WTC11 (cell line): ENCODE measurements around the gene FMNL3.

Experiments
- AFF4 ChIP-seq: sonication (generic); formaldehyde crosslinking; IDR thresholded peaks from 2 replicates; pipeline ENCODE4 v1.8.1; 2023; ENCODE audit warnings: mild to moderate bottlenecking, missing genetic modification reagents, borderline replicate concordance
- CTCF ChIP-seq: fragments of 200-600 bp; IDR thresholded peaks from 2 replicates; pipeline ENCODE4 v1.8.0; 2022; ENCODE audit warnings: antibody characterized with exemption
- FOXP4 ChIP-seq: sonication (generic); formaldehyde crosslinking; IDR thresholded peaks from 2 replicates; pipeline ENCODE4 v1.8.0; 2022; ENCODE audit warnings: mild to moderate bottlenecking, missing genetic modification reagents
- IRF2 ChIP-seq: sonication (generic); formaldehyde crosslinking; IDR thresholded peaks from 2 replicates; pipeline ENCODE4 v1.8.0; 2022; ENCODE audit warnings: low read depth, missing genetic modification reagents, borderline replicate concordance
- JUN ChIP-seq: sonication (generic); formaldehyde crosslinking; IDR thresholded peaks from 2 replicates; pipeline ENCODE4 v1.8.0; 2023; ENCODE audit warnings: mild to moderate bottlenecking, missing genetic modification reagents
- MAX ChIP-seq: sonication (generic); formaldehyde crosslinking; IDR thresholded peaks from 2 replicates; pipeline ENCODE4 v1.8.0; 2022; ENCODE audit warnings: mild to moderate bottlenecking, missing genetic modification reagents
- RELA ChIP-seq: sonication (generic); formaldehyde crosslinking; IDR thresholded peaks from 2 replicates; pipeline ENCODE4 v1.8.1; 2022; ENCODE audit warnings: missing genetic modification reagents, mild to moderate bottlenecking, borderline replicate concordance
- USF2 ChIP-seq: sonication (generic); formaldehyde crosslinking; IDR thresholded peaks from 2 replicates; pipeline ENCODE4 v1.8.1; 2023; ENCODE audit warnings: mild to moderate bottlenecking, missing genetic modification reagents, moderate library complexity
- ZNF121 ChIP-seq: sonication (generic); formaldehyde crosslinking; IDR thresholded peaks from 2 replicates; pipeline ENCODE4 v1.8.0; 2023; ENCODE audit warnings: missing genetic modification reagents

- TF ChIP-seq JUN, result no peak
- no peak for TF ChIP-seq CTCF
- no peak for TF ChIP-seq AFF4 (CRISPR knock-in tag)
- TF ChIP-seq MAX, result no peak
- TF ChIP-seq FOXP4 (CRISPR knock-in tag), result no peak
- no peak for TF ChIP-seq IRF2 (CRISPR knock-in tag)
- no peak for TF ChIP-seq RELA (CRISPR knock-in tag)
- no peak for TF ChIP-seq USF2 (CRISPR knock-in tag)
- TF ChIP-seq ZNF121 (CRISPR knock-in tag), result no peak
These were observed 55.4 kb downstream of the FMNL3 start for GRCh38 chr12:49651855-49652254.
